ENCODE results near the gene SFXN5. TPM values are rescaled to one million over a fixed set of nuclear protein-coding genes. Genes with fewer than 3 reads are reported as not detected.

The SFXN5 gene
- total RNA-seq, 1 donor from 2014 or later, result 14.9 TPM

DNA sequence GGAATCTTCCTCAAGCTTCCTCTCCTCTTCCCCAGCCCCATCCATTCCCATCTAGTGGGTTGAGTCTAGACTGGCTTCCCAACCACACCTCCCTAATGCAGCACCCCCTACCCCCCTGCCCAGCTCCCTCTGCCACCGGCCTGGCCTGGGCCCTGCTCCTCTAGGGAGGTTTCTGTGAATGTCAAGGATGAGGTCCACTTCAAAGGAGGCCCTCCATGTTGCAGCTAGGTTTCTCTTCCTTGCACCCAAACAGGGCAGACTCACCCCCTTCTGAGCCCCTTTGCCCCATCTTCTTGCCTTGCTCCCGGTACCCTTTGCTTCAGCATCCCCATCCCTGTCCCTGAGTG, 135.9 kb downstream of the SFXN5 start:
- H3K79me2 ChIP-seq (ENCODE audit: insufficient read depth, low read length), result no peaks in the 10 kb centered on the region
- H3K9me3 Mint-ChIP-seq (ENCODE audit: unreplicated experiment), result peaks cover 5% of the 10 kb centered on the region
- peaks cover 20% of the 10 kb centered on the region for H3K4me1 ChIP-seq (ENCODE audit: insufficient read depth, low read length)
- no peaks in the 10 kb centered on the region for H3K36me3 ChIP-seq (ENCODE audit: insufficient read depth, low read length)
- H3K9ac ChIP-seq (ENCODE audit: low read length), result no peak overlapping the region
- H3K4me3 Mint-ChIP-seq (ENCODE audit: unreplicated experiment), result no peak overlapping the region
- H3K27ac ChIP-seq (ENCODE audit: low read depth, low read length), result no peak overlapping the region
- no peak for FAIRE-seq
- H3K4me2 ChIP-seq (ENCODE audit: low read length), result no peak overlapping the region
- TF ChIP-seq, protein P1, sequence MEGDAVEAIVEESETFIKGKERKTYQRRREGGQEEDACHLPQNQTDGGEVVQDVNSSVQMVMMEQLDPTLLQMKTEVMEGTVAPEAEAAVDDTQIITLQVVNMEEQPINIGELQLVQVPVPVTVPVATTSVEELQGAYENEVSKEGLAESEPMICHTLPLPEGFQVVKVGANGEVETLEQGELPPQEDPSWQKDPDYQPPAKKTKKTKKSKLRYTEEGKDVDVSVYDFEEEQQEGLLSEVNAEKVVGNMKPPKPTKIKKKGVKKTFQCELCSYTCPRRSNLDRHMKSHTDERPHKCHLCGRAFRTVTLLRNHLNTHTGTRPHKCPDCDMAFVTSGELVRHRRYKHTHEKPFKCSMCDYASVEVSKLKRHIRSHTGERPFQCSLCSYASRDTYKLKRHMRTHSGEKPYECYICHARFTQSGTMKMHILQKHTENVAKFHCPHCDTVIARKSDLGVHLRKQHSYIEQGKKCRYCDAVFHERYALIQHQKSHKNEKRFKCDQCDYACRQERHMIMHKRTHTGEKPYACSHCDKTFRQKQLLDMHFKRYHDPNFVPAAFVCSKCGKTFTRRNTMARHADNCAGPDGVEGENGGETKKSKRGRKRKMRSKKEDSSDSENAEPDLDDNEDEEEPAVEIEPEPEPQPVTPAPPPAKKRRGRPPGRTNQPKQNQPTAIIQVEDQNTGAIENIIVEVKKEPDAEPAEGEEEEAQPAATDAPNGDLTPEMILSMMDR (IDR thresholded peaks at IDR 0.05; ENCODE audit: insufficient read depth, low read depth, low read length), result no peak
- TF ChIP-seq EZH2 (IDR thresholded peaks at IDR 0.05; ENCODE audit: insufficient read depth, low read length), result no peak
- no peak overlapping the region for H3K27ac Mint-ChIP-seq (ENCODE audit: unreplicated experiment)
- no peaks in the 10 kb centered on the region for H3K9me3 ChIP-seq (ENCODE audit: insufficient read depth, low read depth, low read length)
- H3K4me1 Mint-ChIP-seq (ENCODE audit: low read depth, unreplicated experiment), result peaks cover 8% of the 10 kb centered on the region
- H3K27me3 Mint-ChIP-seq (ENCODE audit: low read depth, unreplicated experiment), result peaks cover 63% of the 10 kb centered on the region
- H2AFZ ChIP-seq (ENCODE audit: low read depth, low read length), result no peak overlapping the region
- H4K20me1 ChIP-seq (ENCODE audit: insufficient read depth, low read length), result peaks cover 27% of the 10 kb centered on the region
- H3K4me3 ChIP-seq (ENCODE audit: insufficient read depth, low read depth, low read length), result no peak overlapping the region
- H3K27me3 ChIP-seq (ENCODE audit: insufficient read depth, low read length), result peaks cover under 1% of the 10 kb centered on the region
- no peak for DNase-seq (ENCODE audit: low read depth)
- H3K36me3 Mint-ChIP-seq (ENCODE audit: low read depth, unreplicated experiment), result peaks cover 5% of the 10 kb centered on the region

DNA sequence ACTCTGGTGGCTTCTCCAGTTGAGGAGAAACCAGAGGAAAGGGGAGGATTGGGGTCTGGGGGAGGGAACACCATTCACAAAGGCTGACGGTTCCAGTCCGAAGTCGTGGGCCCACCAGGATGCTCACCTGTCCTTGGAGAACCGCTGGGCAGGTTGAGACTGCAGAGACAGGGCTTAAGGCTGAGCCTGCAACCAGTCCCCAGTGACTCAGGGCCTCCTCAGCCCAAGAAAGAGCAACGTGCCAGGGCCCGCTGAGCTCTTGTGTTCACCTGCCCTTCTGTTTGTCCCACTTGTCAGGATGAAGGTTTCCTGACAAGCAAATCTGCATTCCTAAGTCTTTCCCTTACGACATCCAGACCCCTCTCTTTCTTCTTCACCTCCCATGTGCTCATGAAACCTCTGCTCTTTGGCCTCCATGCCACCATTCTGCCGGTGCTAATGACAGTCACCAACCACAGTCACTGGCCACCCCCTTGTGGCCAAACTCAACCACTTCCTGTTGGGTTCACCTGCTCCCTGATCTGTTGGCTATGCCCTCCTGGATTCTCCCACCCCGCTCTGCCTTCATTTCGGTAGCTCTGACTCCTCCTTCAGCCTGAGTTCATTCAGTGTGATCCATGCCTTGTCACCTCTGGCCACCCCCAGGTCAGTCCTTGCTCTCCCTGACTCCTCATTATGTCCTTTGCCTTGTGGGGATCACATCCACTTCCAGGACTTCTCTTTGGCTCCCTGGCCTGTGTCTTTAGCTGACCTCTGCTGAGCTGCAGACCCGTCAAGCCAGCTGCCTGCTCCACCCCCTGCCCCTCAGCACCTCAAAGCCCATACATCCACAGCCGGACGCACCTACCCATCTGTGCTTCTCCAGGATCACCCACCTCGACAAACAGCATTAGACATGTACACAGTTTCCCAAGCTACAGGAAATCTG, 136.6 kb downstream of the SFXN5 start:
- H3K4me3 Mint-ChIP-seq (ENCODE audit: unreplicated experiment), result no peak overlapping the region
- no peak overlapping the region for H3K27ac Mint-ChIP-seq (ENCODE audit: unreplicated experiment)
- no peak overlapping the region for H3K4me2 ChIP-seq (ENCODE audit: low read length)
- no peak for FAIRE-seq
- peaks cover 21% of the 10 kb centered on the region for H4K20me1 ChIP-seq (ENCODE audit: insufficient read depth, low read length)
- H3K9me3 ChIP-seq (ENCODE audit: insufficient read depth, low read depth, low read length), result no peaks in the 10 kb centered on the region
- H3K27ac ChIP-seq (ENCODE audit: low read depth, low read length), result no peak overlapping the region
- H3K27me3 Mint-ChIP-seq (ENCODE audit: low read depth, unreplicated experiment), result peaks cover 61% of the 10 kb centered on the region
- peaks cover 4% of the 10 kb centered on the region for H3K4me1 Mint-ChIP-seq (ENCODE audit: low read depth, unreplicated experiment)
- no peak for DNase-seq (ENCODE audit: low read depth)
- no peaks in the 10 kb centered on the region for H3K36me3 ChIP-seq (ENCODE audit: insufficient read depth, low read length)
- no peaks in the 10 kb centered on the region for H3K79me2 ChIP-seq (ENCODE audit: insufficient read depth, low read length)
- no peak overlapping the region for H2AFZ ChIP-seq (ENCODE audit: low read depth, low read length)
- H3K27me3 ChIP-seq (ENCODE audit: insufficient read depth, low read length), result peaks cover 2% of the 10 kb centered on the region
- TF ChIP-seq, protein P1 (IDR thresholded peaks at IDR 0.05; ENCODE audit: insufficient read depth, low read depth, low read length), result no peak
- TF ChIP-seq EZH2 (IDR thresholded peaks at IDR 0.05; ENCODE audit: insufficient read depth, low read length), result no peak
- H3K4me3 ChIP-seq (ENCODE audit: insufficient read depth, low read depth, low read length), result no peak overlapping the region
- H3K4me1 ChIP-seq (ENCODE audit: insufficient read depth, low read length), result peaks cover 15% of the 10 kb centered on the region
- peaks cover 3% of the 10 kb centered on the region for H3K9me3 Mint-ChIP-seq (ENCODE audit: unreplicated experiment)
- peaks cover 5% of the 10 kb centered on the region for H3K36me3 Mint-ChIP-seq (ENCODE audit: low read depth, unreplicated experiment)
- no peak overlapping the region for H3K9ac ChIP-seq (ENCODE audit: low read length)

DNA sequence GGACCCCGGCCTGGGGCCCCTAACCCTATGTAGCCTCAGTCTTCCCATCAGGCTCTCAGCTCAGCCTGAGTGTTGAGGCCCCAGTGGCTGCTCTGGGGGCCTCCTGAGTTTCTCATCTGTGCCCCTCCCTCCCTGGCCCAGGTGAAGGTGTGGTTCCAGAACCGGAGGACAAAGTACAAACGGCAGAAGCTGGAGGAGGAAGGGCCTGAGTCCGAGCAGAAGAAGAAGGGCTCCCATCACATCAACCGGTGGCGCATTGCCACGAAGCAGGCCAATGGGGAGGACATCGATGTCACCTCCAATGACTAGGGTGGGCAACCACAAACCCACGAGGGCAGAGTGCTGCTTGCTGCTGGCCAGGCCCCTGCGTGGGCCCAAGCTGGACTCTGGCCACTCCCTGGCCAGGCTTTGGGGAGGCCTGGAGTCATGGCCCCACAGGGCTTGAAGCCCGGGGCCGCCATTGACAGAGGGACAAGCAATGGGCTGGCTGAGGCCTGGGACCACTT, 137.8 kb downstream of the SFXN5 start:
- H2AFZ ChIP-seq (ENCODE audit: low read depth, low read length), result no peak overlapping the region
- H4K20me1 ChIP-seq (ENCODE audit: insufficient read depth, low read length), result peaks cover 13% of the 10 kb centered on the region
- peaks cover 15% of the 10 kb centered on the region for H3K4me1 ChIP-seq (ENCODE audit: insufficient read depth, low read length)
- no peak overlapping the region for H3K9ac ChIP-seq (ENCODE audit: low read length)
- peaks cover 3% of the 10 kb centered on the region for H3K9me3 Mint-ChIP-seq (ENCODE audit: unreplicated experiment)
- no peak overlapping the region for H3K4me3 ChIP-seq (ENCODE audit: insufficient read depth, low read depth, low read length)
- H3K27me3 ChIP-seq (ENCODE audit: insufficient read depth, low read length), result peaks cover 14% of the 10 kb centered on the region
- TF ChIP-seq, protein P1 (IDR thresholded peaks at IDR 0.05; ENCODE audit: insufficient read depth, low read depth, low read length), result no peak
- no peak for TF ChIP-seq EZH2 (IDR thresholded peaks at IDR 0.05; ENCODE audit: insufficient read depth, low read length)
- no peak overlapping the region for H3K27ac ChIP-seq (ENCODE audit: low read depth, low read length)
- FAIRE-seq, result no peak
- no peaks in the 10 kb centered on the region for H3K9me3 ChIP-seq (ENCODE audit: insufficient read depth, low read depth, low read length)
- H3K4me1 Mint-ChIP-seq (ENCODE audit: low read depth, unreplicated experiment), result peaks cover 4% of the 10 kb centered on the region
- H3K36me3 ChIP-seq (ENCODE audit: insufficient read depth, low read length), result no peaks in the 10 kb centered on the region
- H3K36me3 Mint-ChIP-seq (ENCODE audit: low read depth, unreplicated experiment), result peaks cover 5% of the 10 kb centered on the region
- no peaks in the 10 kb centered on the region for H3K79me2 ChIP-seq (ENCODE audit: insufficient read depth, low read length)
- DNase-seq (ENCODE audit: low read depth), result no peak
- no peak overlapping the region for H3K27ac Mint-ChIP-seq (ENCODE audit: unreplicated experiment)
- no peak overlapping the region for H3K4me3 Mint-ChIP-seq (ENCODE audit: unreplicated experiment)
- no peak overlapping the region for H3K4me2 ChIP-seq (ENCODE audit: low read length)
- peaks cover 51% of the 10 kb centered on the region for H3K27me3 Mint-ChIP-seq (ENCODE audit: low read depth, unreplicated experiment)
